ENCODE data around the gene ARHGEF39.
"Not testable (repeated sequence)": the region's sequence is repeated elsewhere in the genome, so short reads cannot be mapped to it uniquely, and the experiment has no call there.

ARHGEF39 gene

GRCh38 chr9:35618854-35619799 is 45.9 kb downstream of the ARHGEF39 start:
- no peak for TF ChIP-seq CTCF (IDR thresholded peaks at IDR 0.05; ENCODE audit: low read depth, low read length)
- no peak for DNase-seq (ENCODE audit: extremely low read depth, low read depth)

GRCh38 chr9:35618325-35618727 is 46.7 kb downstream of the ARHGEF39 start, which contains the start of gene CD72:
Gene CD72, minus strand, starts transcription at chr9:35618413. Its CDS starts 110 bp downstream, at chr9:35618303.
- TF ChIP-seq CTCF (IDR thresholded peaks at IDR 0.05; ENCODE audit: low read depth, low read length): no peak
- no peak for DNase-seq (ENCODE audit: extremely low read depth, low read depth)

GRCh38 chr9:35617548-35617947 is 47.4 kb downstream of the ARHGEF39 start:
- no peak for DNase-seq (ENCODE audit: extremely low read depth, low read depth)
- no peak for TF ChIP-seq CTCF (IDR thresholded peaks at IDR 0.05; ENCODE audit: low read depth, low read length)

- TF ChIP-seq CTCF (IDR thresholded peaks at IDR 0.05; ENCODE audit: low read depth, low read length): peak; percentile 1; the same call in 1 of the 2 replicates
Observed at GRCh38 chr9:35616681-35617459, 48.1 kb downstream of the ARHGEF39 start.

GRCh38 chr9:35615981-35616680 is 48.9 kb downstream of the ARHGEF39 start:
- DNase-seq (ENCODE audit: extremely low read depth, low read depth): no peak
- TF ChIP-seq CTCF (IDR thresholded peaks at IDR 0.05; ENCODE audit: low read depth, low read length): no peak

More at GRCh38 chr9:35616681-35617459, 48.1 kb downstream of the ARHGEF39 start:
- DNase-seq (ENCODE audit: extremely low read depth, low read depth): no peak

- no peak for DNase-seq (ENCODE audit: extremely low read depth, low read depth)
- TF ChIP-seq CTCF (IDR thresholded peaks at IDR 0.05; ENCODE audit: low read depth, low read length): no peak
Observed at GRCh38 chr9:35612843-35613242, 52.2 kb downstream of the ARHGEF39 start.

- not testable (repeated sequence) for DNase-seq (ENCODE audit: extremely low read depth, low read depth)
Observed at GRCh38 chr9:35612066-35612465, 52.9 kb downstream of the ARHGEF39 start.
